Progenitor cell of endocrine pancreas (in vitro differentiated cells): ENCODE data around the gene PLEKHM3. TPM values are rescaled to one million over a fixed set of nuclear protein-coding genes. Genes with fewer than 3 reads are reported as not detected.

Experiments used
- DNase-seq: peaks from one replicate; pipeline ENCODE4 v3.0.0; 2021; ENCODE audit warnings: low spot score; ENCODE audit not compliant: unreplicated experiment
- H3K27ac Mint-ChIP-seq: 2 replicates; pipeline ENCODE4 v1.8.0; 2021; ENCODE audit warnings: mild to moderate bottlenecking, moderate library complexity, mixed read lengths
- H3K27me3 Mint-ChIP-seq: 2 replicates; pipeline ENCODE4 v1.8.0; 2021; ENCODE audit warnings: mixed read lengths
- H3K36me3 Mint-ChIP-seq: 2 replicates; pipeline ENCODE4 v1.8.0; 2022; ENCODE audit warnings: mixed read lengths; ENCODE audit not compliant: insufficient read depth
- H3K4me1 Mint-ChIP-seq: 2 replicates; pipeline ENCODE4 v1.8.0; 2021; ENCODE audit warnings: low read depth, mixed read lengths
- H3K4me3 Mint-ChIP-seq: 2 replicates; pipeline ENCODE4 v1.8.0; 2021; ENCODE audit warnings: low read depth, mild to moderate bottlenecking, moderate library complexity, mixed read lengths
- H3K9me3 Mint-ChIP-seq: 2 replicates; pipeline ENCODE4 v1.8.0; 2021; ENCODE audit warnings: low read depth, mixed read lengths
- CTCF ChIP-seq: fragments of 200-600 bp; sonication (generic); IDR thresholded peaks from one replicate; pipeline ENCODE4 v1.5.0; 2021; ENCODE audit warnings: antibody characterized with exemption, mild to moderate bottlenecking; ENCODE audit not compliant: unreplicated experiment
- total RNA-seq: library from RNA; stranded (reverse); gene quantifications from 2 replicates; pipeline ENCODE4 v1.2.1, GENCODE V29; 2021

PLEKHM3 gene
- total RNA-seq, 1 donor from 2014 or later = 19.2 TPM

DNA sequence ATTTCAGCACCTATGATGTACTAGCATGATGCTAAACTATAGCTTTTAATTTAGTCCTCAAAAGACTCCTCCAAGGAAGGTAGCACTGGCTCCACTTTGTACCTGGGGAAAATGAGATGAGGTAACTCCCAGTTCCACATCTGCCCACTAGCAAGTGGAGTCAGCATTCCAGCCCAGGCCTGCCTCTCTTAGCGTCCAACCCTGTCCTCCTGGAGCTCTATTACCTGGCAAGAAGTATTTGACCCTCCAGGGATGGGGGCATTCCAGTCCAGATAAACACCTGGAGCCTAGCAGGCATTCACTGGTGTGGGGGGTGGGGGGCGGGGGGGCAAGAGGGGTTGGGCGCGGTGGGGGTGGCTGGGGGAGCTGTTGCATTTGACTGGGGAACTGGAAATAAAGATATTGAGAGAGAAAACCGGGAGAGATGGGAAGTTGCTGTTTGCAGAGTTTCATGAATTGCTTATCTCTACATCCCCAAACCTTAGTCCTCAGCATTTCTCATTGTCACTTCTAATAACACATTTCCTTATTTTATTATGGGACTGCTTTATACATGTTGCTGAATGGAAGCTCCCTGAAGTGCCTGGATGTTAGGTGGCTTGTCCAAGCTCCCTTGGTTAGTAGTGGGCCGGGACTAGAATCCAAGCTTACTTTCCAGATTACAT is 233.6 kb downstream of the PLEKHM3 start:
- Mint-ChIP-seq H3K27me3 (no peaks in the 10 kb centered on the region), H3K4me3 (no peak overlapping the region), H3K9me3 (no peaks in the 10 kb centered on the region), H3K4me1 (peaks cover 25% of the 10 kb centered on the region), H3K27ac (peak overlapping the region; percentile 93), H3K36me3 (no peaks in the 10 kb centered on the region)
- no peak for TF ChIP-seq CTCF
- no peak for DNase-seq

- H3K4me3 Mint-ChIP-seq = no peak overlapping the region
- H3K36me3 Mint-ChIP-seq = no peaks in the 10 kb centered on the region
- DNase-seq = no peak
- H3K27me3 Mint-ChIP-seq = no peaks in the 10 kb centered on the region
- TF ChIP-seq CTCF = no peak
- H3K4me1 Mint-ChIP-seq = peaks cover 21% of the 10 kb centered on the region
- H3K27ac Mint-ChIP-seq = peak overlapping the region; percentile 93
- no peaks in the 10 kb centered on the region for H3K9me3 Mint-ChIP-seq
These were observed 234.4 kb downstream of the PLEKHM3 start for GRCh38 chr2:207790898-207791297.

GRCh38 chr2:207787800-207788199 is 237.5 kb downstream of the PLEKHM3 start:
- no peak overlapping the region for H3K4me3 Mint-ChIP-seq
- no peak for TF ChIP-seq CTCF
- no peak for DNase-seq
- no peaks in the 10 kb centered on the region for H3K9me3 Mint-ChIP-seq
- H3K36me3 Mint-ChIP-seq = no peaks in the 10 kb centered on the region
- no peak overlapping the region for H3K27ac Mint-ChIP-seq
- no peaks in the 10 kb centered on the region for H3K27me3 Mint-ChIP-seq
- peaks cover 34% of the 10 kb centered on the region for H3K4me1 Mint-ChIP-seq

GRCh38 chr2:207787017-207787416 is 238.3 kb downstream of the PLEKHM3 start:
- H3K27me3 Mint-ChIP-seq = no peaks in the 10 kb centered on the region
- no peak for DNase-seq

GRCh38 chr2:207784898-207785297 is 240.4 kb downstream of the PLEKHM3 start:
- no peak for TF ChIP-seq CTCF
- H3K4me3 Mint-ChIP-seq = no peak overlapping the region
- H3K27ac Mint-ChIP-seq = no peak overlapping the region
- no peak for DNase-seq
- H3K36me3 Mint-ChIP-seq = no peaks in the 10 kb centered on the region
- no peaks in the 10 kb centered on the region for H3K9me3 Mint-ChIP-seq
- no peaks in the 10 kb centered on the region for H3K27me3 Mint-ChIP-seq
- peaks cover 33% of the 10 kb centered on the region for H3K4me1 Mint-ChIP-seq

More at GRCh38 chr2:207787017-207787416, 238.3 kb downstream of the PLEKHM3 start:
- peaks cover 37% of the 10 kb centered on the region for H3K4me1 Mint-ChIP-seq
- no peaks in the 10 kb centered on the region for H3K9me3 Mint-ChIP-seq
- no peak overlapping the region for H3K27ac Mint-ChIP-seq
- H3K4me3 Mint-ChIP-seq = no peak overlapping the region
- TF ChIP-seq CTCF = no peak
- H3K36me3 Mint-ChIP-seq = no peaks in the 10 kb centered on the region
